COLO668 (cell line): ENCODE data around the gene CACNA1G.

ENCODE experiments used
- DNase-seq: peaks from one replicate; lab custom pipeline; 2025; ENCODE audit not compliant: unreplicated experiment; lab: John Stamatoyannopoulos, UW

Gene CACNA1G

DNA sequence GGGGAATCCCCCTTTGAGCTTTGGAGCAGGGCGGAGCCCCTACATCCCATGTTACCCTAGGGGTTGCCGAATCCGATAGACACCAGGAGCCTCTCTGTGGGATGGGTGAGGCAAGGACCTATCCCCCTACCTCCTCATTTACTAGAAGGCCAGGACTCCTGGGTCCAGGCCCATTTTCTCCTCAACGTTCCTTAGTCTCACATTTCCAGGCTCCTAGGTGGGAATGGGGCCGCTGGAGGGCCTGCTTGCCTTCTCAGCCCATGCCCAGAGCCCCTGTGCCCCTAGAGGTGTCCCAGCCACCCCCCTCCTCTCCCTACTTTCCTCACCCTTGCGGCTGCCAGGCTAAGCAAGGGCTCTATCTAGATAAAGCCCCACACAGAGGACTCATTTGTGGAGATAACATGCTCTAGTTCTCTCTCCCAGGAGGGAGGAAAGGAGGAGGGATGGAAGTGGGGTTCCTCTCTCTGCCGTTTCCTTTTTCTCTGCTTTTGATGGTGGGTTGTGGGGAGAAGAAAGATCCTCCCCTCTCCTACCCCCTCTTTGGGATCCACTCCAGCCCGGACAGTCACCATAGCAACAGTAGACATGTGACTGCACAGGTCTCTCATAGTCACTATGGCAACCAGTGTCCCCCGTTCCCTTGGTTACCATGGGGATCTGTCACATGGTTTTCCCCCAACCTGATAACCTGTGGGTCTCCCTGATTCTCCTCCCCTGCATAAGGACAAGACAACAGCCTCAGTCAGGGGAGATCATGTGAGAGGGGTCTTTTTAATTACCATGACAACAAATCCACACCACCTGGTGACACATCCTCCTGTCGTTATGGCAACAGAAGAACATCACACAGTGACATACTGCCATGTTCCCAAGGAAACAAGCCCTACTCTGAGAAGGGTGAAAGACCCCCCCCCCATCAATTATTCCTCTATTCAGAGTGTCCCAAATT, 5.2 kb downstream of the CACNA1G start:
- peak; percentile 12 for DNase-seq

GRCh38 chr17:50566886-50567285, 6.4 kb downstream of the CACNA1G start:
- DNase-seq = no peak

DNA sequence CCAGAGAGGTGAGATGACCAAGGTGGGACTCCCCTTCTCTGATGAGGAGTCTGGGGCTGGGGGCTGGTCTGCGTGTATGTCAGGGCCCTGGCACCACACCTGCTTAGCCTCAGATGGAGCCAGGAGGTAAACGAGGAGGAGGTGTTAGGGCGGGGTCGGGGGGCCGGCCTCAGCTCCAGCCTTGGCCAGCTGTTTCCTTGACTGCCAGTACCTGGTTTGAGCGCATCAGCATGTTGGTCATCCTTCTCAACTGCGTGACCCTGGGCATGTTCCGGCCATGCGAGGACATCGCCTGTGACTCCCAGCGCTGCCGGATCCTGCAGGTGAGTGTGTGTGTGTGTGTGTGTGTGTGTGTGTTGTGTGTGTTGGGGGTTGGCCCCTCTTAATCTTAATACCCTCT, 8.1 kb downstream of the CACNA1G start:
- no peak for DNase-seq

DNA sequence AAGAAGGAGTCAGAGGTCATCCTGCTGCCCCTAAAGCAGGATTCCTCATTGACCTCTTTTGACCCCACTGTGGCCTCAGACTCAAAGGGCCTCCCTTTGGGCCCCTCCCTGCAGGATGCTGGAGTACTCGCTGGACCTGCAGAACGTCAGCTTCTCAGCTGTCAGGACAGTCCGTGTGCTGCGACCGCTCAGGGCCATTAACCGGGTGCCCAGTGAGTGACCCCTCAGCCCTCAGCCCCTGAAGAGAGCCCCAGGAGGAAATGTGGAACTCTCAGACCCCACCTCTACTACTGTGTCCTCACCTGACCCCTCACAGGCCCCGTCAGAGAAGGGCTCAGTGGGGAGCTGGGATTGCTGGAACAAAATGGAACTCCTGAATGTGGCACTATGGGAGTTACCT, 9.1 kb downstream of the CACNA1G start:
- no peak for DNase-seq

GRCh38 chr17:50570032-50570431, 9.5 kb downstream of the CACNA1G start:
- no peak for DNase-seq

- no peak for DNase-seq
Observed at GRCh38 chr17:50570528-50570927, 10.0 kb downstream of the CACNA1G start.

- no peak for DNase-seq
Observed at GRCh38 chr17:50571681-50572080, 11.2 kb downstream of the CACNA1G start.

- DNase-seq = no peak
Observed at GRCh38 chr17:50572541-50572940, 12.0 kb downstream of the CACNA1G start.

DNA sequence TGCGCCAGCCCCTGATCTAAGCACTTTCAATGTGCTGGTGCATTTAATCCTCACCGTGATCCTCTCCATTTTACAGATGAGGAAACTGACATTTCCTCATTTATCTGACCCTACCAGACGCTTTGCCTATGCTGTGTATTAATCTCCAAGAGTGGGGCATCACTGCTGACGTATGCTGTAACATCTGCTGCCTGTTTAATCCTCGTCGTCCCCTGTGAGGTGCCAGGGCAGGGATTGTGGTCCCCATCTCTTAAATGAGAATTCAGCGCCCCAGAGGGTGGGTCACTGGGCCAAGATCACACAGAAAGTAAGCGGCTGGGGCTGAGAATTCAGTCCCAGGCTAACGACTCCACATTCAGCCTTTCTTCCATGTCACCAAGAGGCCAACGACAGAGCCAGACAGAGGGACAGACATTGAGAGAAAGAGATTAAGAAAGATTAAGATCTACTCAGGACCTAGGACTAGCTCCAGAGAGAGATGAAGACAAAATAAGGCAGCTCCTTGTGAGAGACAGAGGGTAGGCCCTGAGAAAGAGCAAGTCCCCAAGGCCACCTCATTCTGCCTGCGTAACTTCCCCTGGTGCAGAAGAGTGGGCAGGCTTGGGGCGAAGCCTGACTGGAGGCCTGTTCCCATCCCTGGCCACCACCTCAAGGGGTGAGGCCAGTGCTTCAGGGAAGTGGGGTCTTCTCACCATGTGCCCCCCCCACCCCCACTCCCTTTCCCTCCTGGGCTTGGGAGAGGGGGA, 13.5 kb downstream of the CACNA1G start:
- no peak for DNase-seq

- peak; percentile 58 for DNase-seq
Observed at GRCh38 chr17:50575581-50576210, 15.2 kb downstream of the CACNA1G start.

- DNase-seq = no peak
Observed at GRCh38 chr17:50576864-50577263, 16.3 kb downstream of the CACNA1G start.

GRCh38 chr17:50577451-50577954, 17.0 kb downstream of the CACNA1G start:
- DNase-seq = no peak

DNA sequence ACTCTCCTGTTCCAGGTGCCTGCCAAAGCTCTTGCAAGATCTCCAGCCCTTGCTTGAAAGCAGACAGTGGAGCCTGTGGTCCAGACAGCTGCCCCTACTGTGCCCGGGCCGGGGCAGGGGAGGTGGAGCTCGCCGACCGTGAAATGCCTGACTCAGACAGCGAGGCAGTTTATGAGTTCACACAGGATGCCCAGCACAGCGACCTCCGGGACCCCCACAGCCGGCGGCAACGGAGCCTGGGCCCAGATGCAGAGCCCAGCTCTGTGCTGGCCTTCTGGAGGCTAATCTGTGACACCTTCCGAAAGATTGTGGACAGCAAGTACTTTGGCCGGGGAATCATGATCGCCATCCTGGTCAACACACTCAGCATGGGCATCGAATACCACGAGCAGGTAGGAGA, 17.7 kb downstream of the CACNA1G start:
- no peak for DNase-seq

GRCh38 chr17:50579399-50579798, 18.9 kb downstream of the CACNA1G start:
- no peak for DNase-seq

DNA sequence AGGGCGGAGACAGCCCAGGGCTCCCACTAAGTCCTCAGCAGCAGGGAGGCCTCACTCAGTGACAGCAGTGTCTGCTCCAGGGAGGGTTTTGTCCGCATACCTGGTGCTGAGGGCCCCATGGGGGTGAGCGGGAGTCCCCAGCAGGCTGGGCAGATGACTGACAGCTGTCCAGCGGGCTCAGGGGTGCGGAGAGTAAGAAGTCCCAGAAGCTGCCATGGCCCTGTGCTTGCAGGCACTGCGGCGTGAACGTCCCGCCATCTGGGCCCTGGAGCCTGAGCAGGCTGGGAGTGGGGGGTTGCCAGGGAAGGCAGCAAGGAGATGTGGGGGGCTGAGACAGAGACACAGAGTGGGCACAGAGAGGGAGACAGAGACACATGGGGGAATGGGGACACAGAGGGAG, 20.1 kb downstream of the CACNA1G start:
- no peak for DNase-seq

- no peak for DNase-seq
Observed at GRCh38 chr17:50581316-50581715, 20.8 kb downstream of the CACNA1G start.

DNA sequence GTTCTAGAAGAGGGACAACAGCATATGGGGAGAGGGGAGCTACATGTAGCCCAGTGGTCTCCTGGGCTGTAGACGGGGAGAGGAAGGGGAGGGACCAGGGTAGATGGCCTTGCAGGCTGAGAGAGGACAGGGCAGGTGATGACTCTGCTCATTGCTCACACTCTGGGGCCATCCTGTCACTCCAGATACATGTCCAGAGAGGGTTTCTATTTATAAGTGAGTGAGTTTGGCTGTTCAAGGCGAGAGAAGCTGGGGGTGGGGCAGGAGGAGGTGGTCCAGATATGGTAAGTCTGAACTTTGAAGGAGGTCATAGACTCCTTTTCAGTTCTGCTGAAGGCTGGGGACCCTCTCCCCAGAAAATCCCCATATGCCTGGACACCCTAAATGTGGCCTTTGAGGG, 22.2 kb downstream of the CACNA1G start:
- DNase-seq = no peak

GRCh38 chr17:50583641-50584040, 23.1 kb downstream of the CACNA1G start:
- no peak for DNase-seq

DNA sequence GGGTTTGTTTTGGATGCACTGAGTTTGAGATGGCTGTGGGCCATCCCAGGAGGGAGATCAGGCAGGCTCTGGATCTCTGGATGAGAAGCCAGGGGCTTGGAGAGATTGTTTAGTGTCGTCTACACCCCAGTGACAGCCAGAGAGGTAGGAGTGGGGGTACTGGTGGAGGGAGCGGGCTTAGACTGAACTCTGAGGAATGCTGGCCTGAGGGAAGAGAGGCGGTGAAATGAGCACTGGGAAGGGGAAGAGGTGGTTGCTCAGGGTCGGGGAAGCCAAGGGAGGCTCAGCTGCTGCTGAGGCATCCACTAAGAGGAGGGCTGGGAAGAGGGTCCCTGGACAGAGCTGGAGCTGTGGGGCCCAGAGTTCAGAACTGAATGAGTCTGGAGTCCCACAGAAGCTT, 23.6 kb downstream of the CACNA1G start:
- DNase-seq = no peak

GRCh38 chr17:50584749-50585148, 24.2 kb downstream of the CACNA1G start:
- DNase-seq = no peak

DNA sequence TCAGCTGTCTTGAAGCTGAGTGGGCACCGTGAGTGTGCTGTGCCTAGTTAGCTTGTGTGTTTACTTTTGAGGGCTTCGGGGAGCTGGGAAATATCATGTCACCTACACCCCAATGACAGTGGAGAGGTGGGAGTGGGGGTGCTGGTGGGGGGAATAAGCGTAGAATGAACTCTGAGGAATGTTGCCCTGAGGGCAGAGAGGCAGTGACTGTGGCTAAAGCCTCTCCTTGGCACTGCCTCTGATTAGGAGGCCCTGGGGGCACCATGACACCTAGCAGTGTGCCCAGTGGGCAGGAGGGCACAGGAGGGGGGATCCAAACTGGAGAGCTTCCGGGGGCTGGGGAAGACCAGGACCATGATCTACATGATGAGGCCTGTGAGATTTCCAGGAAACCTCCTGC, 24.8 kb downstream of the CACNA1G start:
- DNase-seq = no peak

DNA sequence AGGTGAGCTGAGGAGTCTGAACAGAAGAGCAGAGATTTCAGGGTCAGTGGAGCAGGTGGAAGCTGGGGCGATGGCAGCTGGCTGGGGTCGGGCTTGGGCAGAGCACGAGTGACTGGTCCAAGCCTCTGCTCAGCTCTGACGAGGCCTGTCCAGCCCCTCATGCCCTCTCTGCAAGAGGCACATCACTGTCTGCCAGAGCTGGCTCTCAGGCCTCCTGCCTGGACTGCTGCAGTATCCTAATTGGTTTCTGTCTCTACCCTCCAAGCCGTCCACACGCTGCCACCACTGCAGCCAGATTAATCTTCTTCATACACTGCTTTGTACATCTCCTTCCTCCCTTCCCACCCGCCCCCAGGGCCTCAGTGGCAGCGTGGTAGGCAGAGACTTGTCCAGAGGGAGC, 25.4 kb downstream of the CACNA1G start:
- DNase-seq = no peak
